SH-SY5Y (cell line): ENCODE results near the gene IL23R.

ENCODE experiments used
- GATA2 ChIP-seq: IDR thresholded peaks from 2 replicates; pipeline ENCODE4 v1.6.1; 2011; ENCODE audit warnings: mild to moderate bottlenecking, low read depth, low read length
- GATA3 ChIP-seq: IDR thresholded peaks from 2 replicates; pipeline ENCODE4 v1.6.1; 2011; ENCODE audit warnings: low read depth, mild to moderate bottlenecking, low read length, moderate library complexity

DNA sequence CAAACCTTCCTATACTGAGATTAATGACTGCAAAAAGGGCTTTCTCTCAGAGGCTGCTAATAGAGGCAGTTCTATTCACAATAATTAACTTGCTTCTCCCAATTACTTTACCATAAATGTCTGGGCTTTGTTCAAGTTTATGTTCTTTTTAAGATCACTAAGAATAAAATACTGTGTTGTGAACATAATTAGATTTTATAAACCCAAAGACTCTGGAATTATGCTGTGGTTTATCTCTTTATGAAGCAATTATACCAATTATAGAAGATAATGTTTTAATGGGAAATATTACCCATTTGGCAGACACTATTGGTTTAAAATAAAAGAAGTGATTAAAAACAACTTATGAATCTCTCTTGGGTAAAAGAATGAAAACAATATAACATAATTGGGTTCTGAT is 97.9 kb downstream of the IL23R start:
- TF ChIP-seq GATA2 = no peak
- no peak for TF ChIP-seq GATA3
